OCI-LY7 (cell line): ENCODE data around the gene NOD2. TPM values are rescaled to one million over a fixed set of nuclear protein-coding genes. Genes with fewer than 3 reads are reported as not detected.

Source experiments
- BruUV-seq: library from RNA; stranded (reverse); fragments of 400-500 nt; replicated peaks from 2 replicates; lab custom pipeline; 2021; lab: Mats Ljungman, UMichigan
- CTCF ChIA-PET: fragments of 300-600 bp; sonication (Branson Sonifier 250); formaldehyde crosslinking; loops from one replicate; lab custom pipeline; 2022; ENCODE audit warnings: antibody characterized with exemption; ENCODE audit not compliant: unreplicated experiment; lab: Charles Lee
- POLR2A ChIA-PET: fragments of 300-600 bp; sonication (Branson Sonifier 250); formaldehyde crosslinking; loops from one replicate; lab custom pipeline; 2022; ENCODE audit warnings: antibody characterized with exemption; lab: Charles Lee
- DNase-seq: peaks from one replicate; pipeline ENCODE4 v3.0.0-alpha.2; 2015; ENCODE audit warnings: low spot score
- H2AFZ ChIP-seq: fragments of 200-600 bp; sonication (generic), shearing (Covaris generic); 2 replicates; pipeline ENCODE4 v1.6.1; 2014; ENCODE audit warnings: mild to moderate bottlenecking, antibody characterized with exemption, low read length, moderate library complexity
- H3K27ac ChIP-seq: fragments of 200-600 bp; sonication (generic); 2 replicates; pipeline ENCODE4 v1.5.1; 2014; ENCODE audit warnings: mixed run types, low read depth, mild to moderate bottlenecking, moderate library complexity, low read length, inconsistent platforms; ENCODE audit not compliant: poor library complexity, severe bottlenecking
- H3K36me3 ChIP-seq: fragments of 200-600 bp; sonication (generic); 2 replicates; pipeline ENCODE4 v1.6.1; 2014; ENCODE audit warnings: mild to moderate bottlenecking, antibody characterized with exemption, low read length, moderate library complexity, mixed read lengths; ENCODE audit not compliant: insufficient read depth
- H3K4me1 ChIP-seq: fragments of 200-600 bp; sonication (generic); 2 replicates; pipeline ENCODE4 v1.5.1; 2014; ENCODE audit warnings: mild to moderate bottlenecking, low read length; ENCODE audit not compliant: insufficient read depth, poor library complexity, severe bottlenecking
- H3K4me2 ChIP-seq: fragments of 200-600 bp; sonication (generic); 2 replicates; pipeline ENCODE4 v1.6.1; 2014; ENCODE audit warnings: mild to moderate bottlenecking, low read length
- H3K4me3 ChIP-seq: fragments of 200-600 bp; sonication (generic); 2 replicates; pipeline ENCODE4 v1.5.1; 2014; ENCODE audit warnings: mild to moderate bottlenecking, low read depth, low read length; ENCODE audit not compliant: poor library complexity, severe bottlenecking
- H3K79me2 ChIP-seq: fragments of 200-600 bp; sonication (generic); 2 replicates; pipeline ENCODE4 v1.6.1; 2016; ENCODE audit warnings: low read depth, mild to moderate bottlenecking, low read length, moderate library complexity, mixed read lengths; ENCODE audit not compliant: insufficient read depth
- H3K9me2 ChIP-seq: fragments of 200-600 bp; sonication (generic); 2 replicates; pipeline ENCODE4 v1.6.1; 2016; ENCODE audit warnings: mild to moderate bottlenecking, low read length, mixed read lengths; ENCODE audit not compliant: insufficient read depth
- H3K9me3 ChIP-seq: fragments of 200-600 bp; sonication (generic); 2 replicates; pipeline ENCODE4 v1.6.1; 2014; ENCODE audit warnings: mild to moderate bottlenecking, mixed run types, low read length, mixed read lengths
- H4K20me1 ChIP-seq: fragments of 200-600 bp; sonication (generic); 2 replicates; pipeline ENCODE4 v1.6.1; 2014; ENCODE audit warnings: mild to moderate bottlenecking, antibody characterized with exemption, low read length, moderate library complexity, mixed read lengths; ENCODE audit not compliant: insufficient read depth
- CTCF ChIP-seq: fragments of 200-600 bp; sonication (generic); conservative IDR thresholded peaks from 2 replicates; pipeline ENCODE4 v1.5.1; 2014; ENCODE audit warnings: mild to moderate bottlenecking, antibody characterized with exemption, low read length, moderate library complexity, mixed read lengths
- EZH2phosphoT487 ChIP-seq: fragments of 200-600 bp; sonication (generic); IDR thresholded peaks from 2 replicates; pipeline ENCODE4 v1.6.1; 2018; ENCODE audit warnings: low read depth, borderline replicate concordance, mild to moderate bottlenecking, mixed run types, antibody characterized with exemption, low read length, moderate library complexity, mixed read lengths
- intact Hi-C: fragments of 100-400 bp; cut with micrococcal nuclease; formaldehyde crosslinking; loops from one replicate; pipeline ENCODE4 v1.10.0; 2022; ENCODE audit not compliant: unreplicated experiment
- total RNA-seq, 2 experiments: library from RNA; depleted of rRNA in 1 of 2; stranded (reverse); fragments of >200 nt in 1 of 2; shearing (Covaris generic) in 1 of 2; gene quantifications; 2 replicates each; pipeline ENCODE4 v1.2.3, GENCODE V29; 2014 to 2022

NOD2 gene
- total RNA-seq, 2 experiments from 2014 or later = not detected

GRCh38 chr16:50667497-50668367 lies 25.7 kb upstream of the NOD2 start:
- Histone ChIP-seq H3K4me2 (no peak overlapping the region), H3K36me3 (no peaks in the 10 kb centered on the region), H4K20me1 (no peaks in the 10 kb centered on the region), H3K27ac (no peak overlapping the region), H3K4me1 (no peaks in the 10 kb centered on the region), H3K9me2 (no peaks in the 10 kb centered on the region), H3K79me2 (no peaks in the 10 kb centered on the region), H2AFZ (no peak overlapping the region), H3K4me3 (no peak overlapping the region), H3K9me3 (peaks cover 6% of the 10 kb centered on the region; the same call in 1 of the 2 replicates)
- DNase-seq = no peak
- ChIA-PET CTCF (interaction anchor here (0.6 to 2.6 kb wide), 3 partner anchors 139 to 1990 kb away, joined by 3 to 12 read pairs (median 4); no protein-coding TSS in a partner anchor), POLR2A (interaction anchor here (0.6 kb wide), 1 partner anchor 132 kb away, joined by 3 read pairs; no protein-coding TSS in a partner anchor)
- TF ChIP-seq EZH2phosphoT487 = no peak
- TF ChIP-seq CTCF = no peak
- no TSS peak for BruUV-seq
- intact Hi-C loops = no loop called here

GRCh38 chr16:50668368-50669008 lies 24.9 kb upstream of the NOD2 start:
- Histone ChIP-seq H3K36me3 (no peaks in the 10 kb centered on the region), H3K79me2 (no peaks in the 10 kb centered on the region), H3K4me3 (no peak overlapping the region), H4K20me1 (no peaks in the 10 kb centered on the region), H3K4me1 (no peaks in the 10 kb centered on the region), H3K27ac (no peak overlapping the region), H3K9me3 (peaks cover 6% of the 10 kb centered on the region; the same call in 1 of the 2 replicates), H3K9me2 (no peaks in the 10 kb centered on the region), H3K4me2 (no peak overlapping the region), H2AFZ (no peak overlapping the region)
- ChIA-PET CTCF (interaction anchor here (2.6 kb wide), 1 partner anchor 138 kb away, joined by 12 read pairs; no protein-coding TSS in a partner anchor), POLR2A (no interaction called here)
- BruUV-seq = no TSS peak
- TF ChIP-seq CTCF = no peak
- TF ChIP-seq EZH2phosphoT487 = no peak
- no peak for DNase-seq
- intact Hi-C loops = no loop called here
